Osteocyte (in vitro differentiated cells): ENCODE data around the gene WDR93. TPM values are rescaled to one million over a fixed set of nuclear protein-coding genes. Genes with fewer than 3 reads are reported as not detected.

Source experiments
- DNase-seq: peaks from one replicate; pipeline ENCODE4 v3.0.0; 2021; ENCODE audit warnings: mixed read lengths; ENCODE audit not compliant: unreplicated experiment; ENCODE audit errors: extremely low spot score
- H3K27ac Mint-ChIP-seq: one replicate; pipeline ENCODE4 v1.8.0; 2021; ENCODE audit warnings: mild to moderate bottlenecking, mixed read lengths; ENCODE audit not compliant: unreplicated experiment
- H3K27me3 Mint-ChIP-seq: one replicate; pipeline ENCODE4 v1.8.0; 2021; ENCODE audit warnings: mixed read lengths; ENCODE audit not compliant: unreplicated experiment
- H3K36me3 Mint-ChIP-seq: one replicate; pipeline ENCODE4 v1.8.0; 2021; ENCODE audit warnings: mixed read lengths; ENCODE audit not compliant: unreplicated experiment
- H3K4me1 Mint-ChIP-seq: one replicate; pipeline ENCODE4 v1.8.0; 2021; ENCODE audit warnings: mixed read lengths; ENCODE audit not compliant: unreplicated experiment
- H3K4me3 Mint-ChIP-seq: one replicate; pipeline ENCODE4 v1.8.0; 2021; ENCODE audit warnings: mild to moderate bottlenecking, moderate library complexity, mixed read lengths; ENCODE audit not compliant: unreplicated experiment
- H3K9me3 Mint-ChIP-seq: one replicate; pipeline ENCODE4 v1.8.0; 2021; ENCODE audit warnings: mixed read lengths; ENCODE audit not compliant: unreplicated experiment
- CTCF ChIP-seq: fragments of 200-600 bp; sonication (generic); IDR thresholded peaks from 2 replicates; pipeline ENCODE4 v1.5.0; 2021; ENCODE audit warnings: antibody characterized with exemption, mild to moderate bottlenecking, moderate library complexity
- total RNA-seq: library from RNA; stranded (reverse); gene quantifications from 2 replicates; pipeline ENCODE4 v1.2.1, GENCODE V29; 2021

The WDR93 gene
- total RNA-seq, 1 donor from 2014 or later: 0.19 TPM

DNA sequence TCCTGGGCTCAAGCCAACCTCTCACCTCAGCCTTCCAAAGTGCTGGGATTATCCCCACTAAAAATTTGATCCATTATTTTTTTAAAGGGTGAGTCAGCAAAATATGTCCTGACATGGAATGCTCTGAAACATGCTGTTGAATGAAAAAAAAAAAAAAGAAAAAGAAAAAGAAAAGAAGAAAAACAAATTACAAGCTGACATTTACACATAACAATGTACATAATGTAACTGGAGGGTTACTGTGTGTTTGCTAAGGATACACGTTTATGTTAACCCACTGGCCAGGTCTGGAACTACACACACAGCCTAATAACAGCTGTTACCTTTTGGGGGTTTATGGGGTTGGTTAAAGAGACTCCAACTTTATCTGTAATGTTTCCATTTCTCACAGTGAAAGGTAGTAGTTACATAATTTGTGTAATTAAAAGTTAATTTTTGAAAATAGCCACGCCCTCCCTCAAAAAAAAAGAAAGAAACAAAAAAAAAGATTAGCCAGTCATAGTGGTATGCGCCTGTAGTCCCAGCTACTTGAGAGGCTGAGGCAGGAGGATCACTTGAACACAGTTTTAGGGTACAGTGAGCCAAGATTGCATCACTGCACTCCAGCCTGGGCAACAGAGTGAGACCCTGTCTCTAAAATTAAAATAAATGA is 82.4 kb downstream of the WDR93 start:
- no peaks in the 10 kb centered on the region for H3K9me3 Mint-ChIP-seq
- DNase-seq: no peak

DNA sequence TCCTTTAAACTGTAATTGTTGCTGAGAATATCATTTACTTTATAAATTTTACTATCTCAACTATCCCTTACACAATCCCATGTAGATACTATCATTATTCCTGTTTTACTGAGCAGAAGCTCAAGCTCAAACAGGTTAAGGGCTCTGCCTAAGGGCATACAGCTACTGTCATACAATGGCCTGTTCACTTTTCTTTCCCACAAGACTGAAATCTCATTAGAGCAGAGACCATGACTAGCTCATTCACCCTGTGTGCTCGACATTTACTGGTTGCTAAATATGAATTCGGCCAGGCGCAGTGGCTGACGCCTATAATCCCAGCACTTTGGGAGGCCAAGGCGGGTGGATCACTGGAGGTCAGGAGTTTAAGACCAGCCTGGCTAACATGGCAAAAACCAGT is 83.9 kb downstream of the WDR93 start:
- no peak for TF ChIP-seq CTCF
- Mint-ChIP-seq H3K4me1 (peaks cover 17% of the 10 kb centered on the region), H3K4me3 (no peak overlapping the region), H3K27ac (no peak overlapping the region), H3K36me3 (no peaks in the 10 kb centered on the region), H3K27me3 (no peaks in the 10 kb centered on the region), H3K9me3 (no peaks in the 10 kb centered on the region)
- DNase-seq: no peak

More for the DNA sequence above, 82.4 kb downstream of the WDR93 start:
- peak overlapping the region; percentile 72 for H3K27ac Mint-ChIP-seq
- H3K27me3 Mint-ChIP-seq: no peaks in the 10 kb centered on the region
- H3K36me3 Mint-ChIP-seq: no peaks in the 10 kb centered on the region
- peak; percentile 37 for TF ChIP-seq CTCF
- peaks cover 19% of the 10 kb centered on the region for H3K4me1 Mint-ChIP-seq
- no peak overlapping the region for H3K4me3 Mint-ChIP-seq

- Mint-ChIP-seq H3K4me3 (no peak overlapping the region), H3K27ac (no peak overlapping the region), H3K36me3 (no peaks in the 10 kb centered on the region), H3K4me1 (peaks cover 21% of the 10 kb centered on the region), H3K9me3 (no peaks in the 10 kb centered on the region), H3K27me3 (no peaks in the 10 kb centered on the region)
- TF ChIP-seq CTCF: no peak
- no peak for DNase-seq
Observed at GRCh38 chr15:89775815-89776214, 85.2 kb downstream of the WDR93 start.

DNA sequence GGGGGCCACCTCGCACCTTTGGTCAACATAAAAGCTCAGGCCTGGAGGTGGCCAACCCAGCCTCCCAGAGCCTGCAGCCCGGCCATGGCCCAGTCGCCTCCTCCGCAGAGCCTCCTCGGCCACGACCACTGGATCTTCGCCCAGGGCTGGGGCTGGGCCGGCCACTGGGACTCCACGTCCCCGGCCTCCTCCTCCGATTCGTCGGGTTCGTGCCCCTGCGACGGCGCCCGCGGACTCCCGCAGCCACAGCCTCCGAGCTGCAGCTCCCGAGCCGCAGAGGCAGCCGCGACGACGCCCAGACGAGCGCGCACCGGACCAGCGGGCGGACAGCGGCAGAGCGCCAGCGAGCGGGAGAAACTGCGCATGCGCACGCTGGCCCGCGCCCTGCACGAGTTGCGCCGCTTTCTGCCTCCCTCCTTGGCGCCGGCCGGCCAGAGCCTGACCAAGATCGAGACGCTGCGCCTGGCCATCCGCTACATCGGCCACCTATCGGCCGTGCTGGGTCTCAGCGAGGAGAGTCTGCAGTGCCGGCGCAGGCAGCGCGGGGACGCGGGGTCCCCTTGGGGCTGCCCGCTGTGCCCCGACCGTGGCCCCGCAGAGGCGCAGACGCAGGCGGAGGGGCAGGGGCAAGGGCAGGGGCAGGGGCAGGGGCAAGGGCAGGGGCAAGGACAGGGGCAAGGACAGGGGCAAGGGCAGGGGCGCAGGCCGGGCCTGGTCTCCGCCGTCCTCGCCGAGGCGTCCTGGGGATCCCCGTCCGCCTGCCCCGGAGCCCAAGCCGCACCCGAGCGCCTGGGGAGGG is 85.9 kb downstream of the WDR93 start, which contains the start of gene MESP2:
Gene MESP2 (plus strand): TSS at position 59 of the 799 bp plus-strand sequence. CDS start 26 bp downstream, at position 85.
- Mint-ChIP-seq H3K27me3 (no peaks in the 10 kb centered on the region), H3K4me1 (peaks cover 27% of the 10 kb centered on the region), H3K9me3 (no peaks in the 10 kb centered on the region), H3K27ac (no peak within 1 kb of the TSS), H3K36me3 (no peaks in the 10 kb centered on the region), H3K4me3 (peak within 1 kb of the TSS; percentile 42)
- DNase-seq: peak; percentile 93
- TF ChIP-seq CTCF: peak; percentile 48
